ENCODE measurements around the gene ZMYND8.

The ZMYND8 gene

GRCh38 chr20:47191074-47191673, 165.3 kb downstream of the ZMYND8 start:
- TF ChIP-seq CTCF (IDR thresholded peaks at IDR 0.05), result no peak

GRCh38 chr20:47189060-47189459, 167.4 kb downstream of the ZMYND8 start:
- TF ChIP-seq CTCF (IDR thresholded peaks at IDR 0.05), result no peak

- no peak for TF ChIP-seq CTCF (IDR thresholded peaks at IDR 0.05)
These were observed 168.0 kb downstream of the ZMYND8 start for GRCh38 chr20:47188540-47188939.

GRCh38 chr20:47187450-47188195, 168.9 kb downstream of the ZMYND8 start:
- TF ChIP-seq CTCF (IDR thresholded peaks at IDR 0.05), result no peak

- no peak for TF ChIP-seq CTCF (IDR thresholded peaks at IDR 0.05)
These were observed 173.1 kb downstream of the ZMYND8 start for GRCh38 chr20:47183367-47183766.

GRCh38 chr20:47181056-47181862, 175.2 kb downstream of the ZMYND8 start:
- no peak for TF ChIP-seq CTCF (IDR thresholded peaks at IDR 0.05)

- no peak for TF ChIP-seq CTCF (IDR thresholded peaks at IDR 0.05)
These were observed 177.2 kb downstream of the ZMYND8 start for GRCh38 chr20:47179267-47179666.
